SK-N-SH treated with all-trans-retinoic acid at 6 μM for 48 hours (cell line): ENCODE results near the gene ENGASE.

Experiments used
- ARNTL ChIP-seq: fragments of 450-650 bp; formaldehyde crosslinking; IDR thresholded peaks from 2 replicates; pipeline ENCODE4 v1.5.0; 2020; ENCODE audit warnings: low read depth, mild to moderate bottlenecking, moderate library complexity, borderline replicate concordance
- SNAI2 ChIP-seq: fragments of 250-450 bp; sonication (Bioruptor Pico); IDR thresholded peaks from 2 replicates; pipeline ENCODE4 v1.5.0; 2020; ENCODE audit warnings: mild to moderate bottlenecking, moderate library complexity
- ZC3H10 ChIP-seq: fragments of 250-450 bp; sonication (Bioruptor Pico); IDR thresholded peaks from 2 replicates; pipeline ENCODE4 v1.5.1; 2021; ENCODE audit warnings: mild to moderate bottlenecking, moderate library complexity

GRCh38 chr17:79114458-79115301 lies 40.1 kb downstream of the ENGASE start:
- no peak for TF ChIP-seq ARNTL (CRISPR knock-in tag)
- TF ChIP-seq ZC3H10 (CRISPR knock-in tag): no peak
- no peak for TF ChIP-seq SNAI2 (CRISPR knock-in tag)
